SU-DHL-6 (cell line): ENCODE measurements around the gene PCDHGA10.

Experiments
- H2AFZ ChIP-seq: fragments of 200-600 bp; sonication (generic); 2 replicates; pipeline ENCODE4 v1.6.1; 2014; ENCODE audit warnings: low read depth, mild to moderate bottlenecking, moderate library complexity, mixed read lengths, antibody characterized with exemption, low read length; ENCODE audit not compliant: severe bottlenecking
- H3F3A ChIP-seq: fragments of 200-600 bp; shearing (Covaris generic); 2 replicates; pipeline ENCODE4 v1.6.0; 2016; ENCODE audit warnings: antibody characterized with exemption, mild to moderate bottlenecking; ENCODE audit not compliant: insufficient read depth
- H3K27ac ChIP-seq: fragments of 200-600 bp; sonication (generic); 2 replicates; pipeline ENCODE4 v1.5.1; 2016; ENCODE audit warnings: low read depth, mild to moderate bottlenecking, low read length, moderate library complexity, mixed read lengths
- H3K27me3 ChIP-seq: fragments of 200-600 bp; sonication (generic), shearing (Covaris generic); 2 replicates; pipeline ENCODE4 v1.6.0; 2014; ENCODE audit warnings: mild to moderate bottlenecking, low read length
- H3K36me3 ChIP-seq: fragments of 200-600 bp; sonication (generic); 2 replicates; pipeline ENCODE4 v1.6.1; 2014; ENCODE audit warnings: mild to moderate bottlenecking, low read length, mixed read lengths
- H3K4me2 ChIP-seq: fragments of 300-600, 200-600 bp; shearing (Covaris generic), sonication (generic); 2 replicates; pipeline ENCODE4 v1.6.0; 2014; ENCODE audit warnings: low read length, low read depth, mild to moderate bottlenecking; ENCODE audit not compliant: poor library complexity, severe bottlenecking
- H3K4me3 ChIP-seq: fragments of 200-600 bp; sonication (generic); 2 replicates; pipeline ENCODE4 v1.5.1; 2014; ENCODE audit warnings: antibody characterized with exemption, low read length, mild to moderate bottlenecking, mixed read lengths; ENCODE audit not compliant: insufficient read depth, poor library complexity, severe bottlenecking
- H3K79me2 ChIP-seq: fragments of 200-600 bp; sonication (generic); 2 replicates; pipeline ENCODE4 v1.6.1; 2014; ENCODE audit warnings: mild to moderate bottlenecking, low read length, moderate library complexity; ENCODE audit not compliant: insufficient read depth
- H3K9ac ChIP-seq: fragments of 200-600 bp; sonication (generic); 2 replicates; pipeline ENCODE4 v1.7.0; 2014; ENCODE audit warnings: mild to moderate bottlenecking, low read length
- H3K9me2 ChIP-seq: fragments of 200-600 bp; sonication (generic); replicated peaks from 2 replicates; pipeline ENCODE4 v1.6.1; 2014; ENCODE audit warnings: low read length; ENCODE audit not compliant: insufficient read depth
- H3K9me3 ChIP-seq: fragments of 200-600 bp; sonication (generic); 2 replicates; pipeline ENCODE4 v1.6.1; 2014; ENCODE audit warnings: low read length, mixed read lengths; ENCODE audit not compliant: insufficient read depth
- H4K20me1 ChIP-seq: fragments of 200-600 bp; sonication (generic); 2 replicates; pipeline ENCODE4 v1.6.1; 2014; ENCODE audit warnings: low read depth, mild to moderate bottlenecking, antibody characterized with exemption, low read length, moderate library complexity, mixed read lengths
- EZH2phosphoT487 ChIP-seq: fragments of 200-600 bp; sonication (generic), shearing (Covaris generic); conservative IDR thresholded peaks from 2 replicates; pipeline ENCODE4 v1.6.1; 2018; ENCODE audit warnings: mild to moderate bottlenecking, antibody characterized with exemption, low read length, moderate library complexity, mixed read lengths
- TF ChIP-seq, protein P1 (sequence below): fragments of 200-600 bp; sonication (generic); IDR thresholded peaks from one replicate; pipeline ENCODE4 v1.5.1; 2017; ENCODE audit warnings: antibody characterized with exemption, mild to moderate bottlenecking, low read length, moderate library complexity; ENCODE audit not compliant: insufficient read depth, poor library complexity, severe bottlenecking

Gene PCDHGA10

DNA sequence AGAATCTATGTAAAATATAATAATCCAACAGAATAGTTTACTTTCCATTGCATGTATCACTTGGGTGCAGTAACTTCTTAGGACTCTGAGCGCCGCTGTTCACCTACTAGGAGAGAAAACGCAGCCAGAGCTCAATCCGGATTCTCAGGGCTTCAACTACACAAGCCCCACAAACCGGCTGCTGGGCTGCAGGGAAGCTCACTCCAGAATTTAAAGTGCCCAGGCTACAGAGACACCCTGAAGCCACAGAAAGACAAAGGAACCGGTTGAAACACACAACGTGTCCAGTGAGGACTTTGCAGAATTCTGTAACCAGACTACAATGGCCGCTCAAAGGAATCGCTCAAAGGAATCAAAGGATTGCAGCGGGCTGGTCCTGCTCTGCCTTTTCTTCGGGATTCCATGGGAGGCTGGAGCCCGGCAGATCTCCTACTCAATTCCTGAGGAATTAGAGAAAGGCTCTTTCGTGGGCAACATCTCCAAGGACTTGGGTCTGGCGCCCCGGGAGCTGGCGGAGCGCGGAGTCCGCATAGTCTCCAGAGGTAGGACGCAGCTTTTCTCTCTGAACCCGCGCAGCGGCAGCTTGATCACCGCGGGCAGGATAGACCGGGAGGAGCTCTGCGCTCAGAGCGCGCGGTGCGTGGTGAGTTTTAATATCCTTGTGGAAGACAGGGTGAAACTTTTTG is at the start of gene PCDHGA10:
PCDHGA10 (plus strand) TSS at position 134 of the 686 bp plus-strand sequence; CDS start at position 323, 189 bp downstream.
- H3K36me3 ChIP-seq = no peaks in the 10 kb centered on the region
- no peak within 1 kb of the TSS for H3K9ac ChIP-seq
- H3K27me3 ChIP-seq = no peaks in the 10 kb centered on the region
- H3K9me2 ChIP-seq = no peaks in the 10 kb centered on the region
- no peak within 1 kb of the TSS for H3K27ac ChIP-seq
- H3K4me2 ChIP-seq = no peak within 1 kb of the TSS
- H4K20me1 ChIP-seq = no peaks in the 10 kb centered on the region
- peaks cover 15% of the 10 kb centered on the region; the same call in 1 of the 2 replicates for H3K9me3 ChIP-seq
- TF ChIP-seq EZH2phosphoT487 = no peak
- TF ChIP-seq, protein P1, sequence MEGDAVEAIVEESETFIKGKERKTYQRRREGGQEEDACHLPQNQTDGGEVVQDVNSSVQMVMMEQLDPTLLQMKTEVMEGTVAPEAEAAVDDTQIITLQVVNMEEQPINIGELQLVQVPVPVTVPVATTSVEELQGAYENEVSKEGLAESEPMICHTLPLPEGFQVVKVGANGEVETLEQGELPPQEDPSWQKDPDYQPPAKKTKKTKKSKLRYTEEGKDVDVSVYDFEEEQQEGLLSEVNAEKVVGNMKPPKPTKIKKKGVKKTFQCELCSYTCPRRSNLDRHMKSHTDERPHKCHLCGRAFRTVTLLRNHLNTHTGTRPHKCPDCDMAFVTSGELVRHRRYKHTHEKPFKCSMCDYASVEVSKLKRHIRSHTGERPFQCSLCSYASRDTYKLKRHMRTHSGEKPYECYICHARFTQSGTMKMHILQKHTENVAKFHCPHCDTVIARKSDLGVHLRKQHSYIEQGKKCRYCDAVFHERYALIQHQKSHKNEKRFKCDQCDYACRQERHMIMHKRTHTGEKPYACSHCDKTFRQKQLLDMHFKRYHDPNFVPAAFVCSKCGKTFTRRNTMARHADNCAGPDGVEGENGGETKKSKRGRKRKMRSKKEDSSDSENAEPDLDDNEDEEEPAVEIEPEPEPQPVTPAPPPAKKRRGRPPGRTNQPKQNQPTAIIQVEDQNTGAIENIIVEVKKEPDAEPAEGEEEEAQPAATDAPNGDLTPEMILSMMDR = no peak
- H2AFZ ChIP-seq = no peak within 1 kb of the TSS
- H3K79me2 ChIP-seq = 0 out of 2 replicates have a peak, but pooled peaks cover 3% of the 10 kb centered on the region
- H3K4me3 ChIP-seq = no peak within 1 kb of the TSS
- 0 out of 2 replicates have a peak, but pooled peaks cover 5% of the 10 kb centered on the region for H3F3A ChIP-seq

DNA sequence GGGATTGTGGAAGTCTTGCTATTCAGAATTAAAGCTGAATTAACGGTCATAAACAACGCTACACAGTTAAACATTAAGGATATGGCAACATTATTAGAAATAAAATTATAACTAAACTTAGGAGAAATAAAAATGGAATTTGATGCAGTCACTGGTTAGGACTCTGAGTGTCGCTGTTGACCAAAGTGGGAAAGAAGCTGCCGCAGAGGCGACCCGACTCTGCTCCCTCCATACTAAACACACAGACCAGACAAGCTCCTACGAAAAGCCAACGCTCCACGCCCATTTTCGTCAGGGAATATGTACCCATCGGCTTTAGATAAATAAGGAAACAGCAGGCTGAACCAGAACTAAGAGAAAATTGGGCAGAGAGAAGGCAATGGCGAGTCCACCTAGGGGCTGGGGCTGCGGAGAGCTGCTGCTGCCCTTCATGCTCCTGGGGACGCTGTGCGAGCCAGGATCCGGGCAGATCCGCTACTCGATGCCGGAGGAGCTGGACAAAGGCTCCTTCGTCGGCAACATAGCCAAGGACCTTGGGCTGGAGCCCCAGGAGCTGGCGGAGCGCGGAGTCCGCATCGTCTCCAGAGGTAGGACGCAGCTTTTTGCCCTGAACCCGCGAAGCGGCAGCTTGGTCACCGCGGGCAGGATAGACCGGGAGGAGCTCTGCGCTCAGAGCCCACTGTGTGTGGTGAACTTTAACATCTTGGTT is 48.7 kb upstream of the PCDHGA10 start, which contains the start of gene PCDHGA5:
PCDHGA5 (plus strand) TSS at position 211 of the 709 bp plus-strand sequence; CDS start at position 380, 169 bp downstream.
- Histone ChIP-seq H3K4me3 (peak within 1 kb of the TSS; percentile 36), H3K9me3 (peaks cover 32% of the 10 kb centered on the region; the same call in 1 of the 2 replicates), H3K27ac (peak within 1 kb of the TSS; percentile 55), H3K9me2 (no peaks in the 10 kb centered on the region), H4K20me1 (no peaks in the 10 kb centered on the region), H3K9ac (0 out of 2 replicates have a peak within 1 kb of the TSS, but pooled peaks have one; percentile 5), H3K4me2 (peak within 1 kb of the TSS; percentile 61), H3K36me3 (peaks cover 10% of the 10 kb centered on the region; the same call in 1 of the 2 replicates), H2AFZ (no peak within 1 kb of the TSS), H3F3A (peaks cover 7% of the 10 kb centered on the region; the same call in 1 of the 2 replicates), H3K79me2 (no peaks in the 10 kb centered on the region), H3K27me3 (no peaks in the 10 kb centered on the region)
- no peak for TF ChIP-seq EZH2phosphoT487
- TF ChIP-seq, protein P1 = no peak

GRCh38 chr5:141366016-141366896 is 46.5 kb upstream of the PCDHGA10 start:
- Histone ChIP-seq H2AFZ (no peak overlapping the region), H3K9ac (no peak overlapping the region), H3K36me3 (peaks cover 17% of the 10 kb centered on the region; the same call in 1 of the 2 replicates), H3K9me2 (no peaks in the 10 kb centered on the region), H3K9me3 (peaks cover 35% of the 10 kb centered on the region; the same call in 1 of the 2 replicates), H3K4me2 (no peak overlapping the region), H4K20me1 (no peaks in the 10 kb centered on the region), H3K27me3 (no peaks in the 10 kb centered on the region), H3K4me3 (no peak overlapping the region), H3F3A (peaks cover 7% of the 10 kb centered on the region; the same call in 1 of the 2 replicates), H3K79me2 (no peaks in the 10 kb centered on the region; the same call in 1 of the 2 replicates), H3K27ac (no peak overlapping the region)
- TF ChIP-seq EZH2phosphoT487 = no peak
- TF ChIP-seq, protein P1 = no peak
